Measurements from ENCODE around the gene TLCD4. TPM values are rescaled to one million over a fixed set of nuclear protein-coding genes. Genes with fewer than 3 reads are reported as not detected.

TLCD4 gene
- total and polyA plus RNA-seq, 2 of the 8 experiments (the other 6 are each of a cell fraction or from before 2014, with no cell fraction given): 0.79 to 4.2 TPM

DNA sequence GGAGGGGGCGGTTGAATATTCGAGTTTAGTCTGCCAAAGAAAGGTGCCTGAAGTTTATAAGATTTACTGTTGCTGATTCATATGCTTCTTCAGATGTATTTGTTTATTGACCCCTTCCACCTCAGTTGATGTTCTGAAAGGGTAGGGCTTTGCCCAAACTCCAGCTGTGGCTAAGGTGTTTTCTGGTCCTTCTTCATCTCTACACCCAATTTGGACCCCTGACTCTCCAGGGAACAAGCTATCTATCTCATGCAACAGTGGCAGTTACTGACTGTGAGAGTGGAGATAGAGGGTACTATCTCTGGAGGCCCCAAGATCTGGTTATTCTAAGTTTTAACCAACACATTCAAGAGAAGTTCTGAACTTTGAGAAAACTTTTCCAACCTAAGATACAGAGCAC is 31.8 kb upstream of the TLCD4 start (continued):
- TF ChIP-seq, protein P1, sequence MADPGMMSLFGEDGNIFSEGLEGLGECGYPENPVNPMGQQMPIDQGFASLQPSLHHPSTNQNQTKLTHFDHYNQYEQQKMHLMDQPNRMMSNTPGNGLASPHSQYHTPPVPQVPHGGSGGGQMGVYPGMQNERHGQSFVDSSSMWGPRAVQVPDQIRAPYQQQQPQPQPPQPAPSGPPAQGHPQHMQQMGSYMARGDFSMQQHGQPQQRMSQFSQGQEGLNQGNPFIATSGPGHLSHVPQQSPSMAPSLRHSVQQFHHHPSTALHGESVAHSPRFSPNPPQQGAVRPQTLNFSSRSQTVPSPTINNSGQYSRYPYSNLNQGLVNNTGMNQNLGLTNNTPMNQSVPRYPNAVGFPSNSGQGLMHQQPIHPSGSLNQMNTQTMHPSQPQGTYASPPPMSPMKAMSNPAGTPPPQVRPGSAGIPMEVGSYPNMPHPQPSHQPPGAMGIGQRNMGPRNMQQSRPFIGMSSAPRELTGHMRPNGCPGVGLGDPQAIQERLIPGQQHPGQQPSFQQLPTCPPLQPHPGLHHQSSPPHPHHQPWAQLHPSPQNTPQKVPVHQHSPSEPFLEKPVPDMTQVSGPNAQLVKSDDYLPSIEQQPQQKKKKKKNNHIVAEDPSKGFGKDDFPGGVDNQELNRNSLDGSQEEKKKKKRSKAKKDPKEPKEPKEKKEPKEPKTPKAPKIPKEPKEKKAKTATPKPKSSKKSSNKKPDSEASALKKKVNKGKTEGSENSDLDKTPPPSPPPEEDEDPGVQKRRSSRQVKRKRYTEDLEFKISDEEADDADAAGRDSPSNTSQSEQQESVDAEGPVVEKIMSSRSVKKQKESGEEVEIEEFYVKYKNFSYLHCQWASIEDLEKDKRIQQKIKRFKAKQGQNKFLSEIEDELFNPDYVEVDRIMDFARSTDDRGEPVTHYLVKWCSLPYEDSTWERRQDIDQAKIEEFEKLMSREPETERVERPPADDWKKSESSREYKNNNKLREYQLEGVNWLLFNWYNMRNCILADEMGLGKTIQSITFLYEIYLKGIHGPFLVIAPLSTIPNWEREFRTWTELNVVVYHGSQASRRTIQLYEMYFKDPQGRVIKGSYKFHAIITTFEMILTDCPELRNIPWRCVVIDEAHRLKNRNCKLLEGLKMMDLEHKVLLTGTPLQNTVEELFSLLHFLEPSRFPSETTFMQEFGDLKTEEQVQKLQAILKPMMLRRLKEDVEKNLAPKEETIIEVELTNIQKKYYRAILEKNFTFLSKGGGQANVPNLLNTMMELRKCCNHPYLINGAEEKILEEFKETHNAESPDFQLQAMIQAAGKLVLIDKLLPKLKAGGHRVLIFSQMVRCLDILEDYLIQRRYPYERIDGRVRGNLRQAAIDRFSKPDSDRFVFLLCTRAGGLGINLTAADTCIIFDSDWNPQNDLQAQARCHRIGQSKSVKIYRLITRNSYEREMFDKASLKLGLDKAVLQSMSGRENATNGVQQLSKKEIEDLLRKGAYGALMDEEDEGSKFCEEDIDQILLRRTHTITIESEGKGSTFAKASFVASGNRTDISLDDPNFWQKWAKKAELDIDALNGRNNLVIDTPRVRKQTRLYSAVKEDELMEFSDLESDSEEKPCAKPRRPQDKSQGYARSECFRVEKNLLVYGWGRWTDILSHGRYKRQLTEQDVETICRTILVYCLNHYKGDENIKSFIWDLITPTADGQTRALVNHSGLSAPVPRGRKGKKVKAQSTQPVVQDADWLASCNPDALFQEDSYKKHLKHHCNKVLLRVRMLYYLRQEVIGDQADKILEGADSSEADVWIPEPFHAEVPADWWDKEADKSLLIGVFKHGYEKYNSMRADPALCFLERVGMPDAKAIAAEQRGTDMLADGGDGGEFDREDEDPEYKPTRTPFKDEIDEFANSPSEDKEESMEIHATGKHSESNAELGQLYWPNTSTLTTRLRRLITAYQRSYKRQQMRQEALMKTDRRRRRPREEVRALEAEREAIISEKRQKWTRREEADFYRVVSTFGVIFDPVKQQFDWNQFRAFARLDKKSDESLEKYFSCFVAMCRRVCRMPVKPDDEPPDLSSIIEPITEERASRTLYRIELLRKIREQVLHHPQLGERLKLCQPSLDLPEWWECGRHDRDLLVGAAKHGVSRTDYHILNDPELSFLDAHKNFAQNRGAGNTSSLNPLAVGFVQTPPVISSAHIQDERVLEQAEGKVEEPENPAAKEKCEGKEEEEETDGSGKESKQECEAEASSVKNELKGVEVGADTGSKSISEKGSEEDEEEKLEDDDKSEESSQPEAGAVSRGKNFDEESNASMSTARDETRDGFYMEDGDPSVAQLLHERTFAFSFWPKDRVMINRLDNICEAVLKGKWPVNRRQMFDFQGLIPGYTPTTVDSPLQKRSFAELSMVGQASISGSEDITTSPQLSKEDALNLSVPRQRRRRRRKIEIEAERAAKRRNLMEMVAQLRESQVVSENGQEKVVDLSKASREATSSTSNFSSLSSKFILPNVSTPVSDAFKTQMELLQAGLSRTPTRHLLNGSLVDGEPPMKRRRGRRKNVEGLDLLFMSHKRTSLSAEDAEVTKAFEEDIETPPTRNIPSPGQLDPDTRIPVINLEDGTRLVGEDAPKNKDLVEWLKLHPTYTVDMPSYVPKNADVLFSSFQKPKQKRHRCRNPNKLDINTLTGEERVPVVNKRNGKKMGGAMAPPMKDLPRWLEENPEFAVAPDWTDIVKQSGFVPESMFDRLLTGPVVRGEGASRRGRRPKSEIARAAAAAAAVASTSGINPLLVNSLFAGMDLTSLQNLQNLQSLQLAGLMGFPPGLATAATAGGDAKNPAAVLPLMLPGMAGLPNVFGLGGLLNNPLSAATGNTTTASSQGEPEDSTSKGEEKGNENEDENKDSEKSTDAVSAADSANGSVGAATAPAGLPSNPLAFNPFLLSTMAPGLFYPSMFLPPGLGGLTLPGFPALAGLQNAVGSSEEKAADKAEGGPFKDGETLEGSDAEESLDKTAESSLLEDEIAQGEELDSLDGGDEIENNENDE (IDR thresholded peaks at IDR 0.05; ENCODE audit: insufficient replicate concordance, low read length): no peak
- TF ChIP-seq SUZ12 (IDR thresholded peaks at IDR 0.05; ENCODE audit: low read length) (no peak), USF2 (IDR thresholded peaks at IDR 0.05; ENCODE audit: low read length) (no peak), CREB1 (IDR thresholded peaks at IDR 0.05) (no peak), POU5F1 (IDR thresholded peaks at IDR 0.05; ENCODE audit: low read depth, low read length) (no peak), CBX5 (IDR thresholded peaks at IDR 0.05; ENCODE audit: low read depth, low read length) (no peak)

Data from H1 (cell line).